A673 (cell line): ENCODE measurements around the gene USP16. TPM values are rescaled to one million over a fixed set of nuclear protein-coding genes. Genes with fewer than 3 reads are reported as not detected.
"Not testable (repeated sequence)": the region's sequence is repeated elsewhere in the genome, so short reads cannot be mapped to it uniquely, and the experiment has no call there.

Experiments used
- BruUV-seq: library from RNA; stranded (reverse); fragments of 400-500 nt; replicated peaks from 2 replicates; lab custom pipeline; 2021; lab: Mats Ljungman, UMichigan
- CTCF ChIA-PET: fragments of 300-600 bp; sonication (Branson Sonifier 250); formaldehyde crosslinking; loops from one replicate; lab custom pipeline; 2022; ENCODE audit warnings: antibody characterized with exemption; lab: Charles Lee
- POLR2A ChIA-PET: fragments of 300-600 bp; sonication (Branson Sonifier 250); formaldehyde crosslinking; loops from one replicate; lab custom pipeline; 2022; ENCODE audit warnings: antibody characterized with exemption; ENCODE audit not compliant: low non-redundant PET; lab: Charles Lee
- DNase-seq: peaks from one replicate; pipeline ENCODE4 v3.0.0-alpha.2; 2015; ENCODE audit warnings: low spot score
- H3K27ac ChIP-seq: fragments of 200-600 bp; sonication (generic); 2 replicates; pipeline ENCODE4 v1.5.1; 2016; ENCODE audit warnings: mixed run types, low read depth, mild to moderate bottlenecking, mixed read lengths, antibody characterized with exemption, low read length; ENCODE audit not compliant: poor library complexity, severe bottlenecking
- H3K27me3 ChIP-seq: fragments of 200-600 bp; sonication (generic); replicated peaks from 2 replicates; pipeline ENCODE4 v1.6.1; 2017; ENCODE audit warnings: mixed run types, low read depth, mild to moderate bottlenecking, mixed read lengths, antibody characterized with exemption, low read length; ENCODE audit not compliant: insufficient read depth, poor library complexity
- H3K36me3 ChIP-seq: fragments of 200-600 bp; sonication (generic); 2 replicates; pipeline ENCODE4 v1.6.1; 2016; ENCODE audit warnings: mixed run types, mild to moderate bottlenecking, mixed read lengths, antibody characterized with exemption, low read length; ENCODE audit not compliant: insufficient read depth, poor library complexity, severe bottlenecking
- H3K4me1 ChIP-seq: fragments of 200-600 bp; sonication (generic); 2 replicates; pipeline ENCODE4 v1.6.1; 2017; ENCODE audit warnings: mixed run types, mild to moderate bottlenecking, mixed read lengths, antibody characterized with exemption, low read length; ENCODE audit not compliant: insufficient read depth, poor library complexity, severe bottlenecking
- H3K4me3 ChIP-seq: fragments of 200-600 bp; sonication (generic); 2 replicates; pipeline ENCODE4 v1.5.1; 2016; ENCODE audit warnings: low read depth, mixed run types, mild to moderate bottlenecking, mixed read lengths, low read length; ENCODE audit not compliant: poor library complexity, severe bottlenecking
- H3K9me3 ChIP-seq: fragments of 200-600 bp; sonication (generic); 2 replicates; pipeline ENCODE4 v1.6.1; 2016; ENCODE audit warnings: mixed run types, low read depth, mild to moderate bottlenecking, mixed read lengths, antibody characterized with exemption, low read length; ENCODE audit not compliant: poor library complexity, severe bottlenecking
- CTCF ChIP-seq: fragments of 300-800, 200-600 bp; sonication (generic); conservative IDR thresholded peaks from 2 replicates; pipeline ENCODE4 v1.5.1; 2017; ENCODE audit warnings: low read depth, mild to moderate bottlenecking, antibody characterized with exemption, low read length, moderate library complexity, mixed read lengths
- EZH2 ChIP-seq: fragments of 200-600 bp; sonication (generic); IDR thresholded peaks from 2 replicates; pipeline ENCODE4 v1.6.1; 2017; ENCODE audit warnings: borderline replicate concordance, low read depth, mild to moderate bottlenecking, mixed read lengths, antibody characterized with exemption, low read length; ENCODE audit not compliant: poor library complexity, severe bottlenecking
- intact Hi-C: fragments of 100-400 bp; cut with micrococcal nuclease; formaldehyde crosslinking; loops from one replicate; pipeline ENCODE4 v1.10.0; 2022; ENCODE audit not compliant: unreplicated experiment
- total RNA-seq: library from RNA; stranded (reverse); gene quantifications from 2 replicates; pipeline ENCODE4 v1.2.3, GENCODE V29; 2021

The USP16 gene
- total RNA-seq, 1 experiment from 2014 or later = 40.6 TPM

GRCh38 chr21:29074007-29074376 is 49.5 kb downstream of the USP16 start:
- BruUV-seq = TSS peak; percentile 31
- CTCF ChIA-PET = no interaction called here

GRCh38 chr21:29074783-29075182 is 50.3 kb downstream of the USP16 start:
- Histone ChIP-seq H3K27ac (no peak overlapping the region), H3K9me3 (no peaks in the 10 kb centered on the region), H3K27me3 (no peaks in the 10 kb centered on the region), H3K4me3 (no peak overlapping the region), H3K4me1 (peaks cover 12% of the 10 kb centered on the region), H3K36me3 (peaks cover 12% of the 10 kb centered on the region)
- TF ChIP-seq EZH2 = no peak
- TF ChIP-seq CTCF = no peak
- intact Hi-C loops = no loop called here
- BruUV-seq = no TSS peak
- ChIA-PET CTCF (no interaction called here), POLR2A (interaction anchor here (1.1 kb wide), 1 partner anchor 50 kb away, joined by 3 read pairs; the partner anchor contains the start of gene USP16)
- no peak for DNase-seq

More at GRCh38 chr21:29074007-29074376, 49.5 kb downstream of the USP16 start:
- peak overlapping the region; percentile 94 for H3K27ac ChIP-seq
- no peaks in the 10 kb centered on the region for H3K27me3 ChIP-seq
- POLR2A ChIA-PET = interaction anchor here (0.9 to 1.1 kb wide), 2 partner anchors 42 to 49 kb away, joined by 3 read pairs; partner anchors contain the start of gene USP16
- H3K4me3 ChIP-seq = peak overlapping the region; percentile 81
- peaks cover 20% of the 10 kb centered on the region for H3K36me3 ChIP-seq
- no peak for DNase-seq
- intact Hi-C loops = no loop called here
- peaks cover 10% of the 10 kb centered on the region for H3K4me1 ChIP-seq
- TF ChIP-seq CTCF (no peak), EZH2 (no peak)
- no peaks in the 10 kb centered on the region for H3K9me3 ChIP-seq

GRCh38 chr21:29075706-29076466 is 51.4 kb downstream of the USP16 start:
- TF ChIP-seq CTCF = no peak
- TF ChIP-seq EZH2 = no peak
- H3K27me3 ChIP-seq = no peaks in the 10 kb centered on the region
- no TSS peak for BruUV-seq
- CTCF ChIA-PET = interaction anchor here (1.2 kb wide), 1 partner anchor 301 kb away, joined by 4 read pairs; no protein-coding TSS in a partner anchor
- H3K4me3 ChIP-seq = no peak overlapping the region
- POLR2A ChIA-PET = no interaction called here
- DNase-seq = no peak
- H3K4me1 ChIP-seq = peaks cover 15% of the 10 kb centered on the region
- intact Hi-C loops = no loop called here
- H3K27ac ChIP-seq = peak overlapping the region; percentile 42
- no peaks in the 10 kb centered on the region for H3K9me3 ChIP-seq
- peaks cover 1% of the 10 kb centered on the region for H3K36me3 ChIP-seq

- DNase-seq = peak; percentile 52
- POLR2A ChIA-PET, H3K9me3 ChIP-seq, BruUV-seq, H3K27me3 ChIP-seq, H3K36me3 ChIP-seq, intact Hi-C loops: not testable (repeated sequence)
- CTCF ChIA-PET = interaction anchor here (1.2 kb wide), 1 partner anchor 300 kb away, joined by 4 read pairs; no protein-coding TSS in a partner anchor
- Histone ChIP-seq H3K4me1 (peaks cover 14% of the 10 kb centered on the region), H3K4me3 (peak overlapping the region; percentile 34), H3K27ac (peak overlapping the region; percentile 70)
These were observed 52.5 kb downstream of the USP16 start for GRCh38 chr21:29076731-29077640.
